HG02970 (cell line): ENCODE results near the gene ENAH.
"Not testable (repeated sequence)": the region's sequence is repeated elsewhere in the genome, so short reads cannot be mapped to it uniquely, and the experiment has no call there.

ENCODE experiments used
- ATAC-seq: cut with Tn5 transposase; IDR thresholded peaks from one replicate; pipeline ENCODE4 v1.9.1; 2021; ENCODE audit warnings: mild to moderate bottlenecking, moderate library complexity, moderate number of reproducible peaks; ENCODE audit not compliant: unreplicated experiment, low FRiP score

Gene ENAH

DNA sequence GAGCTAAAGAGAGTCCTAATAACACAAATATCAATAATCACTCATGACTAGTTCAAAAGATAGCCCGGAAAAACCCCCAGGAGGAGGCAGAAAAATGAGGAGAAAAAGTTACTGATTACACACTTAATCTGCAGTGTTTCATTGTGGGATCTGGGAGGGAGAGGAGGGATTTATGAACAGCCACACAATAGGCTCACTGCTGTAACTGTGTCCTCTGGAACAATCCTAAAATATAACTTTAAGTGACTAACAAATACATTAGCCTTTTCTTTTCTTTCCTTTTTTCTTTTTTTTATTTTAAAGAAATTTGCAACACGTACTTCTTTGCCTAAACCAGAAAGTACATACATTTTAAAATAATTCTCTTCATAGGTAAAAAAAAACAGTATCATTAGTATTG, 118.8 kb downstream of the ENAH start:
- no peak for ATAC-seq

DNA sequence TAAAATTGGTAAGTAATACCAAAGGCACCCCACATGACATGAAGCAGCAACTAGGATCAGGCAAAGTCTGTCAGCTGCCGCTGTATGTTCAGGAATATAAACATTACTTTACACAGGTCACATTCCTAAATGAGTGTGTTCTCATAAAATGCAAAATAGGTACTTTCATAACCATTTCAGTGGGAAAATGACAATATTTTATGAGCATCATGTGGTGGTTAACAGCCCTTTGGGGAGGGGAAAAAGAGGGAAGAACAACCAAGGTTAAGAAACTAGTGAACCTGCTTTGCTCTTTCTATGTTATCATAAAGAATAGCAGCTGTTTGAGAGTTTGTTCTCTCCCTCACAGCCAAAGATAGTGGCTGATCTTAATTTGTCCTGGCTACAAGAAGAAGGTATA, 119.7 kb downstream of the ENAH start:
- no peak for ATAC-seq

DNA sequence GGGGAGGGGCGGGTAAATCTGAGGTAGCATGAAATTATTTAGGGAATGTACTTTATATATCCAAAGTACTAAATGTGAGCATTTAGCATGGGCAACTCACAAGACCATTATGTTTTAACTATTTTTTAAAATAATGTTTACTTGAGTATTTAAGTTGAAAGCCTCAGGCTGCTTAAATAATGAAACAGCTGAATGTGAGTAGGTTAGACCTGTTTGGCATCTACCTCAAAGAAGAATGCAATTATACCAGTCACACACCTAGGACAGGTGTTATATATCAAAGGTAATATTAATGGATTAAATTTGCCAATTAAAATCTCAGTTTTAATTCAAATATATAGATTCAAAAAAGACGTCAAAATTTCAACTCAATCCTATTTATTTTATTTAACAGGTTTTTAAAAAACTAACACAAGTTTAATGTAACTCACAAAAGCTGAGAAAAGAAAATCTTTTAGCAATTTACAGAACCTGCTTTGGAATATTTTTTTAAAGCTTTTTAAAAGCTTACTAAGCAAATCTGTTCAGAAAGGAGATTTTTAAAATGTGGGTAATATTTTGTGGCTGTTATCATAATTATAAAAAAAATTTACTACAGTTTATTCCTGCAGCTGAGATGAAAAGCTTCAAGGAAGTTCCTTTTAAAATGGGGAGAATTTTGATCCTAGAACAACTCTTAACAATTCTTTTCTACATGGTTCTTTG, 120.5 kb downstream of the ENAH start:
- no peak for ATAC-seq

DNA sequence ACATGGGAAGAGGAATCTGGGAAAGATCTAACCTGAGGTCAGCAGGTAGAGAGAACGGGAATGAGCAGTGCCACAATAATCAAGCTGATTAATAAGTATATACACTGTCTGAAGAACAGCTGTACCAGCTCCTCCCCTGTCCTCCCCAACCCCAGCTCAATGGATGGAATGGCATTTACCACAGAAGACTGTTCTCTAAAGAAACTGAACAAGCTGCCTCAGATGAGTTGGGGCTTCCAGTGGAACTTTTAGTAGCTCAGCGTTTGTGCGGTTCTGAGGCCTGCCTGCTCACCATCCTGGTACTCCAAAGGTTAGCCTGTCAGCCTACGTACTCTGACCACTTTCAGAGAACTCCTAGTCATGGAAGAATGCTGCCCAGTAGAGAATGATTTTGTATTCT, 123.2 kb downstream of the ENAH start:
- no peak for ATAC-seq

DNA sequence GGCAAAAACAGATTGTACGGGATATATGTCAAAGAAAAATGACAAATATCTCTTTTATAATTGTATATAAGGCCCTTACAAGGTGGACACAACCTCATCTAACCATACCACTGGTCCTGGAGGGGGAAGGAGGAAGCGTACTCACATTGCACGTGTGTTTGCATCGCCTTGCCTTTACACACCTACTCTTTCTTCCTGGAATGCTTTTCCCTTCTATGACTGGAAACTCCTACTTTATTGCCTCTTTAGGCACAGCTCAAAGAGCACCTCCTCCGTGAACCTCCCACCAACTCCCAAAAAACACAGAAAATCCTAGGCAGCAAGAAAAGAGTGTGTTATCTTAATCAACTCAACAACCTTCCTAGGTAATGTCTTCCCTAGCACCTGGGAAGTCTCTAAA, 125.3 kb downstream of the ENAH start:
- ATAC-seq: no peak

DNA sequence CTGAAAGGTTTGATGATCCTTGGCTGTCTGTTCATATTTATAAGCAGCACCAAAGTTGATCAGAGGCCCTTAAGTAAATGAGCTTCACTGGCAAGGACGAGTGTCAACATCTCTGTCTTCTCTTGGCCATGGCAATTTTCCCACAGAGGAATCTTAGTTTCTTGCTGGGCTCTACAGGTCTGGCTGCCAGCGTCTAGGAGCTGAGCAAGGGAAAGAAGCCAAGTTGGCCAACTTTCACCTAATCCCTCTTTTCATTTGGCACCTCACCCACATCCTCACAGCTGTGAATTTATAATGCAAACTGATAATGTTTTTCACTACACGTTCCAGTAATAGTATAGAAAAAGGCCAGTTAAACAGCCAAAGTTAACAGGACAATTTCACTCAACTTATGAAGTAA, 126.0 kb downstream of the ENAH start:
- no peak for ATAC-seq

DNA sequence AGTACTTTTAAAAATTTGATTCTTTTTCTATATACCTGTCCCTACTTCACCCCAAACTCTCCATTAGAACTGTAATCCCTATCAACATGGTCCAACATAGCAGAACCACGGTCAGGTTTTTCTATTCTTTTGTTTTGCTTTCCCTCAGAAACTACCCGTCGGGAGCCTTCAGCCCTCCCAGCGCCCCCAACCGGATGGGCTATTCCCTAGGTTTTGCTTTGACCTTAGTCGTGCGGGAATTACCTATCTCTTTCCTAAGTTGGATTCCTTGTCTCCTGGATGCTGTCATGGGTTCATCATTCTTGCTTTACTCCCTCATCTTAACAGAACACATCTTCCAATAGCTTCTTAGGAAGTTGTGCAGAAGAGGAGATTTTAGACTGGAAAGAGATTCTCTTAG, 127.5 kb downstream of the ENAH start:
- ATAC-seq: no peak

DNA sequence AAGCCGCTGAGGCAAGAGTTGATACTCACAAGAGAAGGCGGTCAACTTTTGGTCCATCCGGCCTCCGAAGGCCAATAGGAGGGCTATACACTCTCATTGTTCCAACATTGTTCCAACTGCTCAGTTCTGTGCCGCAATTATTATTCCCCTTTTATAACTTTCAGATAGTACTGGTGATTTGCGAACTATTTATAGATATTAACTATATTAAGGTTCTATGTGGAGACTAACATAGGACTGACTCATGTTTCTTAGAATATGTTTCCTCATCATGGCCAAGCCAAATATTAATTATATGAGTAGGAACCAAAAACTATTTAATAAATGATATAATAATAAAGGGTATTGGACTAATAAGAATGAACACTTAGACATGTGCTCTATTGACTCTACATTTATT, 128.4 kb downstream of the ENAH start:
- no peak for ATAC-seq

DNA sequence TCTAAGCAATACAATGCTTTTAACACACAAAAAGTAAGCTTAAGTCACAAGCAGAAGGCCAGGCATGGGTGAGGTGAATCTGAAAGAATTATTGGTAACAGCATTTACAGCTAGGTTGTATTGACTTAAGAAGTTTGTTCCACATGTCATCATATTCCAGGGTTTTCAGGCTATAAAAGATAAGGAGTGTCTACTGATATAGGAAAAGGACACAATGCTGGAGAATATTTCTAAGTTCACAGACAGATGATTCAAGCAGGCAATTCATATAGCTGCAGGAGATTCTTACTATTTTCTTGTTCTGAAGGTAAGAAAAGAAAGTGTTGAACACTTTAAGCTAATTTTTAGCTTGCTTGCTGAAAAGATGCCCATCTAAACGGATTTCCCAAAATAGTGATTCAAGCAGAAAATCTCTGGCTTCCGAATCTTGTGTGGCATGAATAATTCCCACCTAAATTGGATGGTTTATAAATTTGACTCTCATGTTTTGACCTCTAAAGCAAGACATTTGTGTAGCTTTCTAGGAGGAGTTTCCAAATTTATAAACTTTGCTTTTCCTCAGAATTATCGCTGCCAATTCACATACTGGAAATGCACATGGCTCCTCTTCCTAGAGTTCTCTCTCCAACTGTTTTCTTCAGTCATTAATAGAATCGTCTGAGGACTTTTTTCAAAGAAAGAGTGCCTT, 129.5 kb downstream of the ENAH start:
- ATAC-seq: no peak

DNA sequence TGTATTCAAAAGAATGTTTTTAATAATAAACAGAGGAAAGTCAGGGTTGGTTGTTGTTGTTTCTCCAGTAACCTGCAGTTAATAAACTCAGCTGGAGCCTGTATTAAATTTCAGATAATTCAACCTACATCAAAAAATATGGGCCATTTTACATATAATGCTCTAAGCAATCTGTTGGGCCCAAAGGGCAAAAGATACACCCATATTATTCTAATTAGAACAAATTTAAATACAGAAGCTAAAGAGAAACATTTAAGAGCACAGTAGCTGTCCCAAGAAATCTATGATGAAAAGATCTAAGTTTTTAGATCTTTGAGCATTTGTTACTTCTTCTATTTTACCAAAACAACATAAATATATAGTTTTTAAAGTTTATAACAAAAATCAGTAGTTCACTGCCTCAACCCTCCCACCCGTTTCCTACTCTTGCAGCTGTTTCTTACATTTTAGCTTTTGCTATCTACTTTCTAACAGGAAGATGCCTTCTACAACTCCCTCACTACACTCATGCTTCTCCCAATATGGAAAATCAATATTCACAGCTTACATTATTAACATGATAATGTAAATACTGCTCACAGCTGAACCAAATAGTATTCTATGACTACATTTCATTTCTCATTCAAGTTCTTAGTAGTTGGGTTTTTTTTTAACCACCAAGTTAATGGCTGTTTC, 130.2 kb downstream of the ENAH start:
- ATAC-seq: no peak

DNA sequence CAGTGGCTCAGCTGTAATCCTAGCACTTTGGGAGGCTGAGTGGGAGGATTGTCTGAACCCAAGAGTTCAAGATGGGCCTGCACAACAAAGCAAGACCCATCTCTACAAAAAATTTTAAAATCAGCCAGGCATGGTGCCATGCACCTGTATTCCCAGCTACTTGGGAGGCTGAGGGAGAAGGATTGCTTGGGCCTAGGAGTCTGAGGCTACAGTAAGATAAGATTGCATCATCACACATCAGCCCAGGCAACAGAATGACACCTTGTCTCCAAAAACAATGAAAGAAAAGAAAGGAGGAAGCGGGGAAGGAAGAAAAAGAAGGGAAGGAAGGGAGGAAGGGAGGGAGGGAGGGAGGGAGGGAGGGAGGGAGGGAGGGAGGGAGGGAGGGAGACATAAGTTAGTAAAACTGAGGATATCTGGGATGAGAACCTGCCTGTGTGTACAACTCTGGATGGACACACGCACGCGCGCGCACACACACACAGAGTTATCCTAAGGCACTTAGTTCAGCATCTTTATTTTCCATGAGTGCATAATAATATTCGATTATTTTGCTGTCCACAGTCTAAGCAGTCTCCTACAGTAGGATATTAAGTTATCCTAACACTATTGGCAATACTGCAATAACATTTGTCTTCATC, 132.2 kb downstream of the ENAH start:
- ATAC-seq: no peak

DNA sequence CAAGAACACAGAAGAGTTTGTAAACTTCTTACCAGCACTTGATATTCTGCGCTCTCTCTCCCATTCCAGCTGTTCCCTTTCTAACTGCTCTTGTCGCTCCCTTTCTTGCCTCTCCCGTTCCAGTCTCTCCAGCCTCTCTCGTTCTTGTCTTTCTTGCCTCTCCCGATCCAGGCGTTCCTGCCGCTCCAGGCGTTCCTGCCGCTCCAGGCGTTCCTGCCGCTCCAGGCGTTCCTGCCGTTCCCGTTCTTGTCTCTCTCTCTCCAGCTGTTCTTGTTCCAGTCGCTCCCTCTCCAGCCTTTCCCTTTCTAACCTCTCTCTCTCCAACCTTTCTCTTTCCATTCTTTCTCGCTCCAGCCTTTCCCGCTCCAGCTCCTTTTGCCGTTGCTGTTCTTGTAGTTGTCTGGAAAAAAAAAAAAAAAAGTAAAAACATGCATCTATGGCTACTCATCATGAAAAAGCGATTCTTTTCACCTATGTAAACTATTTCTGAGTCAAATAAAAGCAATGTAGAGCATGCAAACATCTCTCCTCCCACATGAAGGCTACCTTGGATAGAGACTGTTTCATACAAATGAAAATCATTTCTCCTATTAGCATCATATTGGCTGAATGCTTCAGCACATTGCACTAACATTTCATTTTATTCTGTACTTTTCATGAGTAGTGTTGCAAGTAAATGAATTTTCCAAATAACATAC, 133.6 kb downstream of the ENAH start:
- no peak for ATAC-seq

DNA sequence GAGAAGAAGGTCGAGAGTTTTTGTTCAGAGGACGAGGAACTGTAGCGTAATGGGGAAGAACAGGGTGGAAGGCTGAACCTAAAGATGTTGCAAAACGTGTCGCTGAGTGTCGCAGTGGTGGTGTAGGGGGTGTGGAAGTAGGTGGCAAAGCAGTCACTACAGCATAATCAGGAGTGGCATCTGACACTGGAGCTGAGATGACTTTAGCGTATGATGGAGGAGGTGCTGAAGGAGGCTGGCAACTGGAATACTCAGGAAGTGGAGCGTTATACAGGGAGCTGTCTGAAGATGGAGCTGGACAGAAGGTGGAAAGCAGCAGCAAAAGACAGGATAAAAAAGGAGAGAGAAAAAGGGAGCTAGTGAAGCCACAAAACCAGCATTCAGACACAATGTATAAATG, 135.2 kb downstream of the ENAH start:
- ATAC-seq: no peak

DNA sequence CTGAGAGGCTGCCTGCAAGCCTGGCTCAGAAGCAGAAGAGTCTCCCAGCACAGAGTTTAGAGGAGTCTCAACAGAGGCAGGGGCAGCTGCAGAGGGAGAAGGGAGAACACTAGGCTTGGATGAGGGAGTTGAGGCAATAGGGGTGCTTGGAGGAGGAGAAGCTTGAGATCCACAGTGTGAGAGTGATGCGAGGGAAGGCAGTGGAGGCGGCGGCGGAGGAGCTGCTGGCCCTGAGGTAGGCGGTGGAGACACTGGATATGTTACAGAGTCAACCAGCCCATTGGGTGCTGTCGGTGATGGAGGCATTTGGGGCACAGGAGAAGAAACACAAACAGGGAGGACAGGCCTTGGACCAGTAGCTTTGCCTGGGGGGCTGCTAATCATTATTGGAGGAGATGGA, 135.7 kb downstream of the ENAH start:
- no peak for ATAC-seq

DNA sequence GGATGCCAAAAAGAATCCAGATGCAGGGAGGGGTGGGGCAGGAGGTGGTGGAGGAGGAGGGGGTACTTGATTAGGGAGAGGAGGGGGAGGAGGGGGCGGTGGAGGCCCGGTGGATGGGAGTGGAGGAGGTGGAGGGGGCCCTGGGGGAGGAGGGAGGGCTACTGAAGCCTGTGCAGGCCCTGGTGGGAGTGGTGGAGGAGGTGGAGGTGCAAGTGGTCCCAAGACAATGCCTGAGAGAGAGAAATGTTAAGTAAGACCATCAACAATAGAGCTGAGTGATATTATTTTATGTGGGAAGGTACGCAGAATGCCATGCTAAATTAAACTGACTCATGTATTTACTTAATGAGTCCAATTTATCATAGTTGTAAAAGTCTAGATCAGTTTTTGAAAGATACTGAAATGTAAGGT, 138.2 kb downstream of the ENAH start:
- ATAC-seq: no peak

DNA sequence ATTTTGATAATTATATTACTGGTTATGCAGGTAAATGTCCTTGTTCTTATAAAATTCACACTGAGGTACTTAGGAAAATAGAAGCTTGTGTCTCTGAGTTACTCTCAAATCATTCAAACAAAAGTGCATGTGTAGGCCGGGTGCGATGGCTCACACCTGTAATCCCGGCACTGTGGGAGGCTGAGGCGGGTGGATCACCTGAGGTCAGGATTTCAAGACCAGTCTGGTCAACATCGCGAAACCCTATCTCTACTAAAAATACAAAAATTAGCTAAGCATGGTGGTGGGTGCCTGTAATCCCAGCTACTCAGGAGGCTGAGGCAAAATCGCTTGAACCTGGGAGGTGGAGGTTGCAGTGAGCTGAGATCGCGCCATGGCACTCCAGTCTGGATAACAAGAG, 139.3 kb downstream of the ENAH start:
- not testable (repeated sequence) for ATAC-seq

DNA sequence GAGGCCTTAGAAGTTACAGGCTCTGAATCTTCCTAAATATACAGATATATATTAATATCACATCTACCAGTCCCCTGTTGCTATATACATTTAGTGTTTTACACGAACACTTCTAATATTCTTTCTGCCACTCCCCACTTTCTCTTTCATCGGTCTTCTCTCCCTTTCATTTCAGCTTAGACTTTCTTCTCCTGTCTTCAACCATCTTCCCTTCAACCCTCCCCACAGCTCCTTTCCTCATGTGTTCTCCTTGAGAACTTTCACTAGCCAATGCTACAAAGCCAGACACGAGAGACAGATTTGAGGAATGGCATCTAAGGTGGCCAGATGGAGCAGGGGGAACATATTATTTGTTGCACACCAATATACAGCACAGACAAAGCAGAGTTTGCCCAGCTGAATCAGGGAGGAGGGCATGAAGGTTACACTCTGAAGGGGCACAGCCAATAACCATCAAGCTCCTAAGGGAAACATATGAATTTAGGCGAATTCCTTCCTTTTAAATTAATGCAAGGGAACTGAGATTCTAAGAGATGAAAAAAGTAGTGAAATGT, 141.0 kb downstream of the ENAH start:
- ATAC-seq: no peak

DNA sequence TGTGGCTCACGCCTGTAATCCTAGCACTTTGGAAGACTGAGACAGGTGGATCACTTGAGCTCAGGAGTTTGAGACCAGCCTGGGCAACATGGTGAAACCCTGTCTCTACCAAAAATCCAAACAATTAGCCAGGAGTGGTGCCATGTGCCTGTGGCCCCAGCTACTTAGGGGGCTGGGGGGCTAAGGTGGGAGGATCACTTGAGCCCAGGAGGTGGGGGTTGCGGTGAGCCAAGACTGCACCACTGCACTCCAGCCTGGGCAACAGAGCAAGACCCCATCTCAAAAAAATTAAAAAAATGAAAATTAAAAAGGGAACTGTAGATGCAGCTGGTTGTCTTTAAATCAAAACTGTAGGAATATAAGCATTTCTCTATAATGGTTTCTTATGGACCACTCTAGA, 142.2 kb downstream of the ENAH start:
- not testable (repeated sequence) for ATAC-seq

DNA sequence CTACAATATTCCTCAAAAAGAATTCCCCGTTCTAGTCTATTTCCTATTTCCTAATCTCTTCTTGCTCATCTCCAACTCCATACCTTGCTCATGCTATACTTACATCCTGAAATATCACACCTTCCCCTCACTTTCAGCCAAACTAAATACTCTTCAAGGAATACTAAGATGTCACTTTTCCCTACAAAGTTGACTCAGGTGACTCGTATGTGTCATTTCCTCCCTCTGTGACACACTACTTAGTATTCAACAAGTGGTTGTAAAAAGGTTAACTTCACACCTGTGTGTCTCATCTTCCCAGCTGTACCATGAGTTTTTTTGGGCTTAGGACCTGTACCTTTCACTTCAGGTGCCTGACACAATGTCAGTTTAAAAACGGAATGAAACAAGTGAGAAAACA, 143.2 kb downstream of the ENAH start:
- no peak for ATAC-seq

DNA sequence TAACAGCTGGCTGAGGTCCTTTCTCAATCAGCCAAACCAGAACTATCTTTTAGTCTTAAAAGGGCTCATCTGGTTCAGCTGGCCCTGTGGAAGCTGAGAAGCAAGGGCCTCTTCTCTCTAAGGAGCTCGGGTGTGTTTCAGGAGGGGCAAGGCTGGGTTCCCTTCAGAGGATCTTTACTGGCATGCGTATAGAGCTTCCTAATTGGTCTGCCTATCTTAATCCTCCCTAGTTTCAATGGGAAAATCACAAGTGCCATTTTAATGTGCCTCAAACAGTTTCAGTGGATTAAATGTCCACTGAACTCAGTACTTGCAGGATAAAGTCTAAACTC, 143.6 kb downstream of the ENAH start:
- no peak for ATAC-seq
